ENCODE data around the gene DACH2. TPM values are rescaled to one million over a fixed set of nuclear protein-coding genes. Genes with fewer than 3 reads are reported as not detected.

DACH2 gene
- polyA plus RNA-seq, 1 donor from 2014 or later: 20.6 TPM

DNA sequence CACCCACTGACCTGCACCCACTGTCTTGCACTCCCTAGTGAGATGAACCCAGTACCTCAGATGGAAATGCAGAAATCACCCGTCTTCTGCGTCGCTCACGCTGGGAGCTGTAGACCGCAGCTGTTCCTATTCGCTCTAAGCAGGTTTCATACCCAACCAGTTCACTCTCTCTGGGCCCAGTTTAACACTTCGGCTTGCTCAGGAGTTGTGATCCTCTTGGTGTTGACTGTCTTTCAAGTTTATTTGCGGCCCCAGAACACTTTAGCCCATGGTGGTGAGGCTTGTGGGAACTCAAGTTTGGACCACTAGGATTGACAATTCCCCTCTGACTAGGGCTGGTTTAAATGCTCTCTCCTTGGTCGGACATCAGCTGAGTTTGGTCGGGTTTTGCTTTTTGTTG is 147.0 kb downstream of the DACH2 start:
- no peak overlapping the region for H3K27ac ChIP-seq (ENCODE audit: low read length)
- H3K36me3 ChIP-seq (ENCODE audit: insufficient read depth, low read length): no peaks in the 10 kb centered on the region
- H3K4me2 ChIP-seq (ENCODE audit: low read length): no peak overlapping the region
- H3K9ac ChIP-seq (ENCODE audit: low read length): no peak overlapping the region
- H2AFZ ChIP-seq (ENCODE audit: low read depth, low read length): no peak overlapping the region
- no peaks in the 10 kb centered on the region for H3K79me2 ChIP-seq (replicated peaks; ENCODE audit: insufficient read depth, low read length)
- TF ChIP-seq RAD21 (conservative IDR thresholded peaks at IDR 0.05): no peak
- TF ChIP-seq MXI1 (conservative IDR thresholded peaks at IDR 0.05; ENCODE audit: poor library complexity, severe bottlenecking): no peak
- TF ChIP-seq SMC3 (conservative IDR thresholded peaks at IDR 0.05; ENCODE audit: poor library complexity): no peak
- TF ChIP-seq, protein P1, sequence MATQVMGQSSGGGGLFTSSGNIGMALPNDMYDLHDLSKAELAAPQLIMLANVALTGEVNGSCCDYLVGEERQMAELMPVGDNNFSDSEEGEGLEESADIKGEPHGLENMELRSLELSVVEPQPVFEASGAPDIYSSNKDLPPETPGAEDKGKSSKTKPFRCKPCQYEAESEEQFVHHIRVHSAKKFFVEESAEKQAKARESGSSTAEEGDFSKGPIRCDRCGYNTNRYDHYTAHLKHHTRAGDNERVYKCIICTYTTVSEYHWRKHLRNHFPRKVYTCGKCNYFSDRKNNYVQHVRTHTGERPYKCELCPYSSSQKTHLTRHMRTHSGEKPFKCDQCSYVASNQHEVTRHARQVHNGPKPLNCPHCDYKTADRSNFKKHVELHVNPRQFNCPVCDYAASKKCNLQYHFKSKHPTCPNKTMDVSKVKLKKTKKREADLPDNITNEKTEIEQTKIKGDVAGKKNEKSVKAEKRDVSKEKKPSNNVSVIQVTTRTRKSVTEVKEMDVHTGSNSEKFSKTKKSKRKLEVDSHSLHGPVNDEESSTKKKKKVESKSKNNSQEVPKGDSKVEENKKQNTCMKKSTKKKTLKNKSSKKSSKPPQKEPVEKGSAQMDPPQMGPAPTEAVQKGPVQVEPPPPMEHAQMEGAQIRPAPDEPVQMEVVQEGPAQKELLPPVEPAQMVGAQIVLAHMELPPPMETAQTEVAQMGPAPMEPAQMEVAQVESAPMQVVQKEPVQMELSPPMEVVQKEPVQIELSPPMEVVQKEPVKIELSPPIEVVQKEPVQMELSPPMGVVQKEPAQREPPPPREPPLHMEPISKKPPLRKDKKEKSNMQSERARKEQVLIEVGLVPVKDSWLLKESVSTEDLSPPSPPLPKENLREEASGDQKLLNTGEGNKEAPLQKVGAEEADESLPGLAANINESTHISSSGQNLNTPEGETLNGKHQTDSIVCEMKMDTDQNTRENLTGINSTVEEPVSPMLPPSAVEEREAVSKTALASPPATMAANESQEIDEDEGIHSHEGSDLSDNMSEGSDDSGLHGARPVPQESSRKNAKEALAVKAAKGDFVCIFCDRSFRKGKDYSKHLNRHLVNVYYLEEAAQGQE (IDR thresholded peaks at IDR 0.05; ENCODE audit: borderline replicate concordance): no peak
- TF ChIP-seq TAF1 (IDR thresholded peaks at IDR 0.05; ENCODE audit: low read depth): no peak
- no peak for TF ChIP-seq EZH2 (IDR thresholded peaks at IDR 0.05; ENCODE audit: borderline replicate concordance, insufficient read depth, low read length, poor library complexity, severe bottlenecking)
- no peaks in the 10 kb centered on the region for H3F3A ChIP-seq (ENCODE audit: insufficient read depth, low read length, poor library complexity, severe bottlenecking)
- H4K20me1 ChIP-seq (ENCODE audit: insufficient read depth): no peaks in the 10 kb centered on the region
- no peaks in the 10 kb centered on the region for H3K27me3 ChIP-seq (ENCODE audit: insufficient read depth, low read depth, low read length)
- no peak overlapping the region for H3K4me3 ChIP-seq (ENCODE audit: low read length)
- no peaks in the 10 kb centered on the region for H3K9me3 ChIP-seq (ENCODE audit: low read length)
- no peaks in the 10 kb centered on the region for H3K9me2 ChIP-seq (ENCODE audit: insufficient read depth, low read length)

DNA sequence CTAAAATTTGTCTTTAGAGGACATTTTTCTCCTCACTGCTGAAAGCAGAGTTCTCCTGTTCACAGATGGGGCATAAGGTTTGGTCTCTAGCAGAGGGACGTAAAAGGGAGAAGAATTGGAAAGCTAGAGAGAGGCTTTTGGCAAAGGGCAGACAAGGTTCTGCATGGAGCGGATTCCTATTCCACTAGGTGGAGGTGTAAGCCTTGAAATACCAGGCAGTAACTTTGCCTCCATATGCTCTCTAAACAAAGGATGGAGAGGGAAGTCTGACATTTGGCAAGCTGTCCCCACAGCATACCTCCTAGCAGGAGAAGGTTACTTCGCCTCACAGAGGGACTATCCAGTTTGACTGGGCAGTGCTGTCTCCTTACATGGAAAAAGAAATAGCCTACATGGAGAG is 174.7 kb downstream of the DACH2 start:
- H3K4me3 ChIP-seq (ENCODE audit: low read length): no peak overlapping the region
- H3K27ac ChIP-seq (ENCODE audit: low read length): no peak overlapping the region
- TF ChIP-seq, protein P1 (IDR thresholded peaks at IDR 0.05; ENCODE audit: borderline replicate concordance): no peak
- TF ChIP-seq MXI1 (conservative IDR thresholded peaks at IDR 0.05; ENCODE audit: poor library complexity, severe bottlenecking) (no peak), EZH2 (IDR thresholded peaks at IDR 0.05; ENCODE audit: borderline replicate concordance, insufficient read depth, low read length, poor library complexity, severe bottlenecking) (no peak), EP300 (conservative IDR thresholded peaks at IDR 0.05; ENCODE audit: poor library complexity, severe bottlenecking) (no peak), POLR2AphosphoS5 (IDR thresholded peaks at IDR 0.05) (no peak), RAD21 (conservative IDR thresholded peaks at IDR 0.05) (no peak), SMC3 (conservative IDR thresholded peaks at IDR 0.05; ENCODE audit: poor library complexity) (no peak)
- TF ChIP-seq, protein P2, sequence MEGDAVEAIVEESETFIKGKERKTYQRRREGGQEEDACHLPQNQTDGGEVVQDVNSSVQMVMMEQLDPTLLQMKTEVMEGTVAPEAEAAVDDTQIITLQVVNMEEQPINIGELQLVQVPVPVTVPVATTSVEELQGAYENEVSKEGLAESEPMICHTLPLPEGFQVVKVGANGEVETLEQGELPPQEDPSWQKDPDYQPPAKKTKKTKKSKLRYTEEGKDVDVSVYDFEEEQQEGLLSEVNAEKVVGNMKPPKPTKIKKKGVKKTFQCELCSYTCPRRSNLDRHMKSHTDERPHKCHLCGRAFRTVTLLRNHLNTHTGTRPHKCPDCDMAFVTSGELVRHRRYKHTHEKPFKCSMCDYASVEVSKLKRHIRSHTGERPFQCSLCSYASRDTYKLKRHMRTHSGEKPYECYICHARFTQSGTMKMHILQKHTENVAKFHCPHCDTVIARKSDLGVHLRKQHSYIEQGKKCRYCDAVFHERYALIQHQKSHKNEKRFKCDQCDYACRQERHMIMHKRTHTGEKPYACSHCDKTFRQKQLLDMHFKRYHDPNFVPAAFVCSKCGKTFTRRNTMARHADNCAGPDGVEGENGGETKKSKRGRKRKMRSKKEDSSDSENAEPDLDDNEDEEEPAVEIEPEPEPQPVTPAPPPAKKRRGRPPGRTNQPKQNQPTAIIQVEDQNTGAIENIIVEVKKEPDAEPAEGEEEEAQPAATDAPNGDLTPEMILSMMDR (IDR thresholded peaks at IDR 0.05; ENCODE audit: poor library complexity, severe bottlenecking): no peak
- H3K4me2 ChIP-seq (ENCODE audit: low read length): no peak overlapping the region
- no peaks in the 10 kb centered on the region for H3K9me2 ChIP-seq (ENCODE audit: insufficient read depth, low read length)
- H4K20me1 ChIP-seq (ENCODE audit: insufficient read depth): no peaks in the 10 kb centered on the region
- no peaks in the 10 kb centered on the region for H3K27me3 ChIP-seq (ENCODE audit: insufficient read depth, low read depth, low read length)
- no peak overlapping the region for H3K9ac ChIP-seq (ENCODE audit: low read length)
- no peaks in the 10 kb centered on the region for H3K36me3 ChIP-seq (ENCODE audit: insufficient read depth, low read length)
- H3K9me3 ChIP-seq (ENCODE audit: low read length): no peaks in the 10 kb centered on the region
- no peaks in the 10 kb centered on the region for H3F3A ChIP-seq (ENCODE audit: insufficient read depth, low read length, poor library complexity, severe bottlenecking)
- H3K79me2 ChIP-seq (replicated peaks; ENCODE audit: insufficient read depth, low read length): no peaks in the 10 kb centered on the region
- no peak overlapping the region for H2AFZ ChIP-seq (ENCODE audit: low read depth, low read length)

All from neural cell (in vitro differentiated cells).